HG03457 (cell line): ENCODE measurements around the gene CC2D1A.

Experiments used
- ATAC-seq: cut with Tn5 transposase; IDR thresholded peaks from one replicate; pipeline ENCODE4 v1.9.1; 2021; ENCODE audit warnings: moderate number of reproducible peaks; ENCODE audit not compliant: unreplicated experiment

Gene CC2D1A

GRCh38 chr19:13935765-13936510 is 29.9 kb downstream of the CC2D1A start:
- ATAC-seq: no peak

GRCh38 chr19:13937479-13938300 is 31.7 kb downstream of the CC2D1A start:
- no peak for ATAC-seq

DNA sequence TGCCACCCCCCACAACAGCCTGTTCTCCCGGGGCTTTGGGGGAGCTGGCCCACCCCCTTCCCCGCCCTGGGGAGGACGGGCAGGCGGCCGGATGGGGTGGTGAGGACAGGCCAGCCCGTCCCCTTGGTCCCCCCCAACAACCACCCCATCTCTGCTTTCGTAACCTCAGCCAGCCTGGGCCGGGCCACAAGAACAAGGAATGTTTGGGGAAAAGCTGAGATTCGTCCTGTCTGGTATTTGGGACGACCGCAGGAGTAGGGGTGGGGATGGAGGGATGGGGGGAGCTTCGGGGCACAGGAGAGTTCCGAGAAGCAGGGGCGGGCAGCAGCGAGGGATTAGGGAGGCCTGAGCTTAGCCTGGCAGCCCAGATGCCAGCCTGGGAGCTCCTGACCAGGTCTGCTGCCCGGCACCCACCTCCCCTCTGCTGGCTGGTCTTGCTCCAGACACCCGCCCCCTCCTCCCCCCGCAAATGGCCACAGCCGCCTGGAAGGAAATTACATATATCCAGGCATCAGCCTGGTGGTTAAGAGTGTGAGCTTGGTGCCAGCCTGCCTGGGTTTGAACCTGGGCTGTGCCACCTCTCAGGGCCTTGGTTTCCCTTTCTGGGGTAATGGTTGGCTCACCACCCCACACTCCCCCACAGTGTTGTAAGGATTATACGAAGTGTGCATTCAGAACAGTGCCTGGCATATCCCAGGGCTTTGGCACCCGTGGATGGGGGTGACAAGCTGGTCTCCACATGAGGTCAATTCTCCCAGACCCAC is 32.5 kb downstream of the CC2D1A start, which contains the start of gene PODNL1:
PODNL1 (minus strand) TSS at position 117 of the 764 bp plus-strand sequence. CDS start 236 bp downstream, outside the sequence.
- ATAC-seq: no peak

GRCh38 chr19:13942023-13942684 is 36.2 kb downstream of the CC2D1A start:
- no peak for ATAC-seq

DNA sequence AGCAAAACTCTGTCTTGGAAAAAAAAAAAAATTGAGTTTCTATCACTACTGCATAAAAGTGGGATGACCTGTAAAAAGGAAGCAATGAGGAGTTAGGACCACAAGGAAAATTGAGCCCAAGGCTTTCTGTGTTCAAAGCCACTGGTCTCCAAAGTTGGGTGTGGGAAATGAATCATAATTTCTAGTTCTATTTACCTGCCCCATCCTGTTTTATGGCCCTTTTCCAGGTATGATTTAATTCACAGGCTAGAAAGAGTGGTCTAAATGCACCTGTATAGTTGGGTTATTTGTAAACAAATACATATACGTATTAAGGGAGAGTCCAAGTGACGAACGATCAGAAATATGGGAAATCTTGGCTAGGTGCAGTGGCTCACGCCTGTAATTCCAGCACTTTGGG is 40.4 kb downstream of the CC2D1A start:
- ATAC-seq: no peak

DNA sequence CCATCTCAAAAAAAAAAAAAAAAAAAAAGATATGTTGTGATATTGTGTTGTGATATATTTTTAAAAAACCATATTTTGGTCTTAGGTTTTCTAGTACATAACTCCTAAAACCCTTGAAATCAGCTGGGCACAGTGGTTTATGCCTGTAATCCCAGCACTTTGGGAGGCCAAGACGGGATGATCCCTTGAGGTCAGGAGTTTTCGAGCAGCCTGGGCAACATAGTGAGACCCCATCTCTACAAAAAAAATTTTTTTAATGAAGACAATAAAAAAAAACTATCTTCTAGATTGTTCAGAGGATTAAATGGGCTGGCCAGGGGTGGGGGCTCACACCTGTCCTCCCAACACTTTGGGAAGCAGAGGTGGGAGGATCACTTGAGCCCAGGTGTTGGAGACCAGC is 45.0 kb downstream of the CC2D1A start:
- ATAC-seq: no peak

- ATAC-seq: no peak
Measured at GRCh38 chr19:13951799-13952153, 45.8 kb downstream of the CC2D1A start.

DNA sequence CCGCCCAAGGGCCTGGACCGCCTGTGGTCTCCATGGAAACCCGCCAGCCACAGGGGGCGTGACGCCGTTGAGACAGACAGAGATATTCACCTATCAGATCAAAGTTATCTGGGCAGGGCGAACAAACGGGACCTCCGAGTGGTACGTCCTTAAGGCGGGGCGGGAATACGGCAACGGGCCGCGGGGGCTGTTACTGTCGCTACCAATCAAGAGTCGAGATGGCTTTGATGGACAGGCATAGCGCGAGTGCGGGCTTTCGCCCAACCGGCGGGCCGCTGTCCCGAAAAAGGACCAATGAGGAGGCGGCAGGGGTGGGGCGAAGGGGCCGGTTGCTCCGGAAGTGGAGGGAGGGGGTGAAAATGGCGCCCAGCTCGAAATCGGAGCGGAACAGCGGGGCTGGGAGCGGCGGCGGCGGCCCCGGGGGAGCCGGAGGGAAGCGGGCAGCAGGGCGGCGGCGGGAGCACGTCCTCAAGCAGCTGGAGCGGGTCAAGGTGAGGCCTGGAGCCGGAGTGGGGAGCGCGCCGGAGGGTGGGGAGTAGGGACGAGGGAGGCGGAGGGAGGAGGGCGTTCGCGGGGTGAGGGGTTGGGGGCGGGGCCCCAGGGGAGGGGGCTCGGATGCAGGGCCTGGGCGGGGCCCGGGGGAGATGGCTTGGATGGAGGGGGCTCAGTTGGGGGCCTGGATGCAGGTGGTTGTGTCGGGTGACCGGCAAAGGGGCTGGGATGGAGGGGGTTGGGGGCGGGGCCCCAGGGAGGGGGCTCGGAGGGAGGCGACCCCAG is 46.3 kb downstream of the CC2D1A start, which contains the start of gene DCAF15:
DCAF15 (plus strand) TSS at position 356 of the 777 bp plus-strand sequence; CDS start at position 360, 4 bp downstream.
- ATAC-seq: peak; percentile 95

DNA sequence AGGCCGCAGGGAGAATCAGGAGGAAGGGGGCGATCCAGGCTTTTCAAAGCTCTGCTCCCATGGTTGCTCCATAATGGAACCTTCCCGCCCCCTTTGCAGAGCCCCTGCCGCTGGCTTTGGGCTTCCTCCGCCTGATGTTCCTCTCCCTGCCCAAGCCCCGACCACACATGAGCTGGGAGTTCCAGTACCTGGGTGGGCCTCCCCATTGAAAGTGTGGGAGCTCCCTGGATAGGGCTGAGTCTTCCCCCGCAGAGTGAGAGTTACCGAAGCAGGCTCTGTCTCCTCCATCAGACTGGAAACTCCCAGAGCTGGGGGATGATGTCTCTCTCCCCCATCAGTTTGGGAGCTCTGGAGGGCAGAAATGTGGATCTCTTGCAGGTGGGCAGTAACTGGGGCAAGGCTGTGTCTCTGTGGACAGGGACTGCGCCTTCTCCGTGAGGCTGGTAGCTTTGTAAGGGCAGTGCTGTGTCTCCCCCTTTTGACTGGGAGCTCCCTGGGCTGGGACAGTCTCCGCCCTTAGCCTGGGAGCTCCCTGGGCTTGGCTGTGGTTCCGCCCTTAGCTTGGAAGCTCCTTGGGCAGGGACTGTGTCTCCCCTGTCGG is 47.0 kb downstream of the CC2D1A start:
- ATAC-seq: no peak

DNA sequence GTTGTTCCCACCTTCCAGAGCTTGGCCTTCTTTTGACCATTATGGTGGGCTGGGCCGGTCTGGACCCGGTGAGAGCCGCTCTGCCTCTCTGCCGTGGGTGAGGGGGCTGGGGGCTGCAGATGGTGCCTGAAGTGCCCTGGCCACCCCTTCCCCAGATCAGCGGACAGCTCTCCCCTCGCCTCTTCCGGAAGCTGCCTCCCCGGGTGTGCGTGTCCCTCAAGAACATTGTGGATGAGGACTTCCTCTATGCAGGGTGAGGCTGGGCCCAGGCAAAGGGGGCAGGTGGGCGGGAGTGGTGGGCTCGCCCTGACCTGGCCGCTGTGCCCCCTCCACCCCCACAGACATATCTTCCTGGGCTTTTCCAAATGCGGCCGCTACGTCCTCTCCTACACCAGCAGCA is 48.2 kb downstream of the CC2D1A start:
- no peak for ATAC-seq

- no peak for ATAC-seq
Measured at GRCh38 chr19:13955662-13956364, 49.8 kb downstream of the CC2D1A start.

DNA sequence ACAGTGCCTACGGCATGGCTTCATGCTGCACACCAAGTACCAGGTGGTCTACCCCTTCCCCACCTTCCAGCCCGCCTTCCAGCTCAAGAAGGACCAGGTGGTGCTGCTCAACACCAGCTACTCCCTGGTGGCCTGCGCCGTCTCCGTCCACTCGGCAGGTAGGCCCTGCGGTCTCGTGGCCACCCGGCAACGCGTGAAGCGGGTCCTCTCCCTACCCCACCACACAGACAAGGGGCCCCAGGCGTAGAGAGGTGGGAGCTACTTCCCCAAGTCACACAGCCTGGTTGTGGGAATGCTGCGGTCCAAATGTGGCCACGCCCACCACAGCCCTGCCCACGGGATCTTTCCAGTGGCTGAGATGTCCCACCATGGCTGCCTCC is 50.4 kb downstream of the CC2D1A start:
- ATAC-seq: no peak

- no peak for ATAC-seq
Measured at GRCh38 chr19:13957051-13957450, 51.0 kb downstream of the CC2D1A start.

- no peak for ATAC-seq
Measured at GRCh38 chr19:13958043-13958442, 52.0 kb downstream of the CC2D1A start.

DNA sequence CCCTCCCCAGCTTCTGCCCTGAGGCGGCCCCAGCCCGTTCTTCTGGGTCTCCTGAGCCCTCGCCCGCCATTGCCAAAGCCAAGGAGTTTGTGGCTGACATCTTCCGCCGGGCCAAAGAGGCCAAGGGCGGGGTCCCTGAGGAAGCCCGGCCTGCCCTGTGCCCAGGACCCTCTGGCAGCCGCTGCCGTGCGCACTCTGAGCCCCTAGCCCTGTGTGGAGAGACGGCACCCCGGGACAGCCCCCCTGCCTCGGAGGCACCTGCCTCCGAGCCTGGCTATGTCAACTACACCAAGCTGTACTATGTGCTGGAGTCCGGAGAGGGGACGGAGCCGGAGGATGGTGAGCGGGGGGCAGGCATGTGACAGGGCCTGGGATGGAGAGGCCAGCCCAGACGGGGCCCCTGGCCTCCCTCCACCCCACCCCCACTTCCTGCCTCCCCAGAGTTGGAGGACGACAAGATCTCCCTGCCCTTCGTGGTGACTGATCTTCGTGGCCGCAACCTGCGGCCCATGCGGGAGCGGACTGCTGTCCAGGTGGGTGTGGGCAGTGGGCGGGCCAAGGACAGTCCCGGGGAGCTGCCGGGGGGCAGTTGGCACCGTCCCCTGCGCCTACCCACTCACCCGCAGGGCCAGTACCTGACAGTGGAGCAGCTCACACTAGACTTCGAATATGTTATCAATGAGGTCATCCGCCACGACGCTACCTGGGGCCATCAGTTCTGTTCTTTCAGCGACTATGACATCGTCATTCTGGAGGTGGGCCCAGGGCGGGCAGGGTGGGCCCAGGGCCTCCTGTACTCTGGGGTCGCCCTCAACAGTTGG is 53.4 kb downstream of the CC2D1A start:
- ATAC-seq: no peak

DNA sequence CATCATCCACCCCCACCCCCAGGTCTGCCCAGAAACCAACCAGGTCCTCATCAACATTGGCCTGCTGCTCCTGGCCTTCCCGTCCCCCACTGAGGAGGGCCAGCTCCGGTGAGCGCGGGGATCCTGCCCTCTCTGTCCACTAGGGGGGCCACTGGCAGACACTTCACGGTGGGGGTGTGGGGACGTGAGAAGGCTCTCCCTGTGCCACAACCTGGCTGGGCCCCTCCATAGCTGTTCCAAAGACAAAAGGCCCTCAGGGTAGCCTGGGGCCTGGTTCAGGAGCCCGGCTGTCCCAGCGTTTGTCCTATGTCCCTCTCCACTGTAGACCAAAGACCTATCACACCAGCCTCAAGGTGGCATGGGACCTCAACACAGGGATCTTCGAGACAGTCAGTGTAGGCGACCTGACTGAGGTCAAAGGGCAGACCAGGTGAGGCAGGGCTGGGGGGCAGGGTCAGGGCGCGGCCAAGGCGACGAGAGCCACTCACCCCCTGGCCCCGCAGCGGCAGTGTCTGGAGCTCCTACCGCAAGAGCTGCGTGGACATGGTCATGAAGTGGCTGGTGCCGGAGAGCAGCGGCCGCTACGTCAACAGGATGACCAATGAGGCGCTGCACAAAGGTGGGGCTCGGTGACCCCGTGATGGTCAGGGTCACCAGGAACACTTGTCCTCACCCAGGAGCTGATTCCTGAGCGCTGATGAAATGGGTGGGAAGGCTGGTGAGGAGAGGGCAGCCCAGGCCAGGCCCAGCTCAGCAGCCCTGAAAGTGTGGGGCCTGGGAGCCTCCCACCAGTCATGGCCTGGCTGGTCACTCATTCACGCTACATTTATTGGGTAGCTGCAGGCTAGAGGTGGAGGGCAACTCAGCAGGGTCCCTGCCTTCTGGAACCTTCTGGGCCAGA is 54.2 kb downstream of the CC2D1A start:
- ATAC-seq: no peak
